ENCODE data around the gene CHMP4A.
A peak's percentile ranks its signal among the peaks of the same experiment; 100 is the strongest.
"Not testable (repeated sequence)": the region's sequence is repeated elsewhere in the genome, so short reads cannot be mapped to it uniquely, and the experiment has no call there.

Gene CHMP4A

GRCh38 chr14:24246765-24247212, 33.5 kb upstream of the CHMP4A start:
- peak; percentile 21 to 44 for DNase-seq

DNA sequence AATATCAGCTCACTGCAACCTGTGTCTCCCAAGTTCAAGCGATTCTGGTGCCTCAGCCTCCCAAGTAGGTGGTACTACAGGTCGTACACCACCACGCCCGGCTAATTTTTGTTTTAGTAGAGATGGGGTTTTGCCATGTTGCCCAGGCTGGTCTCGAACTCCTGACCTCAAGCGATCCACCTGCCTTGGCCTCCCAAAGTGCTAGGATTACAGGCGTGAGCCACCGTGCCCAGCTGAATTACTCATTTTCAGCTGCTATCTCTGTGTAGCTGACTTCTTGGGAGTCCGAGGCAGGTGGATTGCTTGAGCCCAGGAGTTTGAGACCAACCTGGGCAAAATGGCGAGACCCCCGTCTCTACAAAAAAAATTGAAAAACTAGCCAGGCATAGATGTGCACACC, 32.1 kb upstream of the CHMP4A start:
- DNase-seq: not testable (repeated sequence)

GRCh38 chr14:24243336-24243836, 30.1 kb upstream of the CHMP4A start:
- DNase-seq: peak in 1 of 2 experiments; percentile 24

GRCh38 chr14:24241829-24242443, 28.6 kb upstream of the CHMP4A start:
- peak; percentile 92 to 96 for DNase-seq

- no peak for DNase-seq
Observed at GRCh38 chr14:24240110-24240918, 27.0 kb upstream of the CHMP4A start.

DNA sequence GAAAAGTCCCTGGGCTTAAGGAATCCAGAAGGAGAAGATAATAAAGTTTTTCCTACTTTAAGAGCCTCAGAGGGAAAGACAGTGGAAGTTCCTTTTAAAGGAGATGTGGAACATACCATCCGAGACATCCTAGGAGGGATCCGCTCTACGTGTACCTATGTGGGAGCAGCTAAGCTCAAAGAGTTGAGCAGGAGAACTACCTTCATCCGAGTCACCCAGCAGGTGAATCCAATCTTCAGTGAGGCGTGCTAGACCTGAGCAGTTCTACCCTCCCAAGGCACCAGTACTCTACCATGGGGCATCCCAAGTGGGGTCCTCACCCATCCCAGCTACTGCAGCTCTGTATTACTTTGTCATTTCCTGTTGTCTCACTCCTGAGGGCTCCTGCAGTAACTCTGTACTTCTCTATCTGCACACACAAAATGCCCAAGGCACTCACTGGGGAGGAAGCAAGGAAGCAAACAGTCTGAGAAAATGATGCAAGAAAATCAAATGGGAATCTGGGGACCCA, 25.3 kb upstream of the CHMP4A start:
- no peak for DNase-seq

DNA sequence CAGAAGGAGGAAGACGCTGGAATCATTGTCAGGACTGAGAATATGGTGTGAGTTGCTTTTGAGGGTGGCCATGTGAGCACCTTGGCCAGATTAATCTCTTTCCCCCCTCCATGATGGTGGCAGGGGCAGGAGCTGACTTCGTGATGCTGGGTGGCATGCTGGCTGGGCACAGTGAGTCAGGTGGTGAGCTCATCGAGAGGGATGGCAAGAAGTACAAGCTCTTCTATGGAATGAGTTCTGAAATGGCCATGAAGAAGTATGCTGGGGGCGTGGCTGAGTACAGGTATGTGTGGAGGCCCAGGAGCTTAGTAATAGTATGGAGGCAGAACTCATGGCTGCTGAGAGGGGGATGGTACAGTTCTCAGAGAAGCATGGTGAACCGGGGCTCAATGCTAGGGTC, 24.8 kb upstream of the CHMP4A start:
- no peak for DNase-seq

GRCh38 chr14:24237463-24237955, 24.2 kb upstream of the CHMP4A start:
- DNase-seq: no peak

GRCh38 chr14:24236689-24237462, 23.6 kb upstream of the CHMP4A start:
- DNase-seq: no peak

DNA sequence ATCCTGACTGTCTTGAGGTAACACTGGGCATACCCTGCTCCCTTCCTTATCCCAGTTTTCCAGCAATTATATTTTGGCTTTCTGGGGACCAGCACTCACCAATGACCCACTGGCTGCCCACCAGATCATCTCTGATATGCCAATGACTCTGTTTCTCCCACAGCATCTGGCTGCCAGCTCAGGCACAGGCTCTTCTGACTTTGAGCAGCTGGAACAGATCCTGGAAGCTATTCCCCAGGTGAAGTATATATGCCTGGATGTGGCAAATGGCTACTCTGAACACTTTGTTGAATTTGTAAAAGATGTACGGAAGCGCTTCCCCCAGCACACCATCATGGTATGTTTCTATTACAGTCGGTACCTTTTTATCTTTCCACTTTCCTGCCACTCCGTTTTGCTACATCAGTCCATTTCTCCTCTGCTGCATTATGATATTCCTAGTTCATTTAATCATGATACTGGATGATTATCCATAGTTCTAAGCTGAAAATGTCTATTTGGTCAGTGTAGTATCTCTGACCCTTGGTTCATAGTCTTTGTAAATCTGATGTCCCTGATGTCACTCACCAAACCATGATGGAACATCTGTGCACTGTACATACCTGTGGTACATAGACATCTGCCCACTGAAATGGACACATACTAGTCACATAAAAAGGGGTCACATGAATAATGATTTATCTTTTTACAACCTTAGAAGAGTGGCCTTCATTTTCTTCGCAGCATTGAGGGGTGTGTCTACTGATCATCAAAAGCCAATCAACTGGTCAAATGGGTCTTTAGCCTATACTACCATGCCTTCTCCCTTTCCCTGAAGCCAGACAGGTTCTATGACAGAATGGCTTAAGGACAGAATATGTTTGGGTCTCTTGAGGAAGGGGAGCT, 22.8 kb upstream of the CHMP4A start:
- no peak for DNase-seq

GRCh38 chr14:24234095-24235005, 21.1 kb upstream of the CHMP4A start:
- DNase-seq: no peak

DNA sequence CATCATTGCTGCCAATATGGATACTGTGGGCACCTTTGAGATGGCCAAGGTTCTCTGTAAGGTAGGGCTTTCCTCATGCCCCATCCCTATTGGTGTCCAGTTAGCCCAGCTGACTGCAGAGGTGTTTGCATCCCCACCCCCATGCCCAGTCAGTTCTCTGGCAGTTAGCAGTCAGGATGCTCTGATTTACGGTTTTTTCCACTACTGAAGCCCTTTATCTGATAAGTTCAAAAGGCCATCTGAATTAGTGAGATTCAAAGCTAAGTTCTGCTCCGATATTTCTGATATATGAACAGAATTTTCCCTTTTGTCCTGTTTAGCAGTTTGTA, 20.2 kb upstream of the CHMP4A start:
- DNase-seq: peak in 1 of 2 experiments; percentile 35

DNA sequence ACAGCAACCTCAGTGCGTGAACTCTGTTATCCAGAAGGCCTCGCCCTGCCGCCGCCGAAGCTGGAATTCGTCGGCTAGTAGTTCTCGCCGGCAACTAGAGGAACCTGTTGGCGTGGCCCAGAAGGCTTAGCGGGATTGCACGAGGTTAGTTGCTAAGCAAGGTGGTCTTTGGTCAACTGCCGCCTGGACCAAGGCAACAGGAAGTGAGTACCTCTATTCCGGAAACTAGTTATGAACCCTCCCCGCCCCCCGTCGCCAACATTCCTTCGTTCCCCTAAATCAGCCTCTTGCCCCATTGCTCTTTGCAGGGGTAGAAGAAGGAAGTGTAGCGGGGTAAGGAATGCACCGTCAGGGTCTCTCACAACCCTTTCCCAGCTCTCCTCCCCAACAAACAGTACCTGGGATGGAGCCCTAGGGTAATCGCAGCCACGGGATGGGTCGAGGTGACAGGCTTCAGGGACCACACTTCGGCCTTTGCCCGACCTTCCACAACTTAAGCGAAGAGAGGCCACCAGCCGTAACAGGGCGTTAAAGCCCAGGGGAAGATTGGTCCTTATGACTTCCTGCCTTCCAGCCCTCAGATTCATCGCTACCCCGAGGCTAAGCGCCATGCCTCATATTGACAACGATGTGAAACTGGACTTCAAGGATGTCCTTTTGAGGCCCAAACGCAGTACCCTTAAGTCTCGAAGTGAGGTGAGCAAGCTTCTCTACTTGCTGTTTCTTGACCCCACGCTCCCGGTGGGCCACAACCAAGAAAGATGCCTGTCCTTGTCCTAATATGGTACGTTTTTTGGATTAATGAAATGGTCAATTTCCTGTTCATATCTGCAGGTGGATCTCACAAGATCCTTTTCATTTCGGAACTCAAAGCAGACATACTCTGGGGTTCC, 19.6 kb upstream of the CHMP4A start, which contains the start of gene GMPR2:
TSS of gene GMPR2 (plus strand) at position 285 of the 893 bp plus-strand sequence. CDS start at position 610, 325 bp downstream.
- no peak for DNase-seq

DNA sequence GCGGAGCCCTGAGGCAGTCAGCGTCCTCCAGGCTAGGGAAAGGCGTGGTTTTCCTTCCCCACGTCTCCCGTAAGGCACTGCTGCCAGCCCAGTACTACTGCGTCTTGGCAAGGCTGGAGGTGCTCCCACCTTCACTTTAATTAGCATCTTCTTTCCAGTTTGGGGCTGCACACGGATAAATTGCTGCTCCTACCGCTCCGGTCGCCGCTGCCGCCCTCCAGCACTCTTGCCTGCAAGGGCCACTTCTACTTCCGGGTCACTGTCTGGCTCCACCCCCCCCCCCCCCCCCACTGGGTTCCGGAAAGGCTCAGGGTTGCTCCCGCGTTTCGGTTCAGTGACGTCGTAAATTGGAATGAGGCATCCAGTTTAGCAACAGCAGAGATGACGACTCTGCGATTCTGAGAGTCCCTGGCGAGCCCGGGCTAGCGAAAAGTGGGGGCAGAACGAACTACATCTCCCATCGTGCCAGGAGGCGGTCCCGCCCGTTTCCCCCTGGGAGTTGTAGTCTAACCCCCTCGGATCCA, 18.9 kb upstream of the CHMP4A start, which contains the start of gene NEDD8:
TSS of gene NEDD8 (minus strand) at position 247 of the 524 bp plus-strand sequence. CDS start at position 147, 100 bp downstream.
- DNase-seq: peak; percentile 92 to 94

- DNase-seq: peak in 1 of 2 experiments; percentile 37
Observed at GRCh38 chr14:24231263-24232120, 18.2 kb upstream of the CHMP4A start.

- no peak for DNase-seq
Observed at GRCh38 chr14:24228902-24229301, 15.6 kb upstream of the CHMP4A start.

DNA sequence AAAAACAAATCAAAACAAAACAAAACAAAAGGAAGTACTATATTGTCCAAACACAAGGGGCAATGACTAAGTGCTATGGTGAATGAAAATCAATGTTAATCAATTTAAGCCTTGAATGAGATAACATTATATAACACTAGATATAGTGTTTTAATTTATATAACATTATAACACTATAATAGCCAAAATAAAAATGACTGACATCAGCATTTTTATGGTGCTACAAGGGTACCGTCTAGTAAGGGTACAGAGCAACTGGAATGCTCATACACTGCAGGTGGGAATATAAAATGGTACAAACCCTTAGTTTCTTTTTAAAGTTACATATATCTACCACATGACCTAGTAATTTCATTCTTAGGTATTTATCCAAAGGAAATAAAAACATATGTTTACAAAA, 13.2 kb upstream of the CHMP4A start:
- DNase-seq: no peak

DNA sequence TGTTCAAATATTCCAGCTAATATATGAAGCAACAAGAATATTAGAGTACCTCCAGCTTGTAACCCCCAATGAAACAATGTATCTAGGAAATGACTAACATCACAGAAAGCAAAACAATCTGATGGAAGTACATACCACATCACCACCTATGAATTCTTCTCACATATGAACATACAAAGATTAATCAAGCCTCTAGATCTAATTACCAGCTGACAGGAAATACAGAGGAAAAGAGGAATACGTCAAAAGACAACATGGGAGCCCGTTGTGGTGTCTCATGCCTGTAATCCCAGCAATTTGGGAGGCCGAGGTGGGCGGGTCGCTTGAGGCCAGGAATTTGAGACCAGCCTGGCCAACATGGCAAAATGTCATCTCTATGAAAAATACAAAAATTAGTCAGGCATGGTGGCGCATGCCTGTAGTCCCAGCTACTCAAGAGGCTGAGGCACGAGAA, 11.4 kb upstream of the CHMP4A start:
- no peak for DNase-seq

Data from activated CD4-positive, alpha-beta T cell treated with anti-CD3 and anti-CD28 coated beads, Interleukin-2, amount 50 U/mL, for 48 hours (primary cell).